Endodermal cell (in vitro differentiated cells): ENCODE results near the gene FBXO46. TPM values are rescaled to one million over a fixed set of nuclear protein-coding genes. Genes with fewer than 3 reads are reported as not detected.
A peak's percentile ranks its signal among the peaks of the same experiment; 100 is the strongest.
"Not testable (repeated sequence)": the region's sequence is repeated elsewhere in the genome, so short reads cannot be mapped to it uniquely, and the experiment has no call there.

Source experiments
- DNase-seq: peaks from one replicate; pipeline ENCODE4 v3.0.0-alpha.2; 2017
- H3K27ac ChIP-seq: 2 replicates; pipeline ENCODE4 v1.5.1; 2013; ENCODE audit warnings: mild to moderate bottlenecking, low read depth, low read length, moderate library complexity
- H3K27me3 ChIP-seq: 2 replicates; pipeline ENCODE4 v1.6.1; 2013; ENCODE audit warnings: mild to moderate bottlenecking, low read length, moderate library complexity; ENCODE audit not compliant: insufficient read depth, control insufficient read depth, poor library complexity, severe bottlenecking
- H3K36me3 ChIP-seq: 2 replicates; pipeline ENCODE4 v1.7.0; 2013; ENCODE audit warnings: mild to moderate bottlenecking, low read length, moderate library complexity; ENCODE audit not compliant: control insufficient read depth, insufficient read depth
- H3K4me1 ChIP-seq: one replicate; pipeline ENCODE4 v1.7.0; 2013; ENCODE audit warnings: low read length; ENCODE audit not compliant: control insufficient read depth, insufficient read depth
- H3K4me3 ChIP-seq: 2 replicates; pipeline ENCODE4 v1.5.1; 2013; ENCODE audit warnings: mild to moderate bottlenecking, low read length, moderate library complexity
- H3K9ac ChIP-seq: 2 replicates; pipeline ENCODE4 v1.6.1; 2013; ENCODE audit warnings: mild to moderate bottlenecking, low read length, moderate library complexity; ENCODE audit not compliant: poor library complexity, severe bottlenecking; ENCODE audit errors: extremely low read depth
- H3K9me3 ChIP-seq: 2 replicates; pipeline ENCODE4 v1.6.1; 2013; ENCODE audit warnings: mild to moderate bottlenecking, low read length, moderate library complexity; ENCODE audit not compliant: control insufficient read depth
- H3K27ac Mint-ChIP-seq: 2 replicates; pipeline ENCODE4 v1.8.0; 2020; ENCODE audit warnings: mixed read lengths
- H3K27me3 Mint-ChIP-seq: 2 replicates; pipeline ENCODE4 v1.8.0; 2021; ENCODE audit warnings: mild to moderate bottlenecking, mixed read lengths; ENCODE audit not compliant: insufficient read depth
- H3K36me3 Mint-ChIP-seq: 2 replicates; pipeline ENCODE4 v1.8.0; 2020; ENCODE audit warnings: low read depth, mixed read lengths
- H3K4me1 Mint-ChIP-seq: 2 replicates; pipeline ENCODE4 v1.8.0; 2020; ENCODE audit warnings: mixed read lengths
- H3K4me3 Mint-ChIP-seq: 2 replicates; pipeline ENCODE4 v1.8.0; 2020; ENCODE audit warnings: mild to moderate bottlenecking, moderate library complexity, mixed read lengths
- H3K9me3 Mint-ChIP-seq: 2 replicates; pipeline ENCODE4 v1.8.0; 2020; ENCODE audit warnings: mild to moderate bottlenecking, mixed read lengths
- CTCF ChIP-seq: fragments of 200-600 bp; sonication (generic); conservative IDR thresholded peaks from 2 replicates; pipeline ENCODE4 v1.5.0; 2021; ENCODE audit warnings: antibody characterized with exemption, mild to moderate bottlenecking
- WGBS, 2 experiments: methylation state at CpG; one replicate each; pipeline versions ENCODE4 v1.1.5 to v1.1.7; 2013; ENCODE audit warnings: missing lambda C conversion rate in 2 of 2, mixed read lengths in 1 of 2; ENCODE audit not compliant: insufficient coverage in 1 of 2, insufficient read length in 1 of 2; 5-methylcytosine and 5-hydroxymethylcytosine counted together
- total RNA-seq, 2 donors: library from RNA; stranded (reverse); fragmentation: NEBNext Ultra II Directional in 1 of 2; extraction: Animal tissue kit (Norgen Biotek cat#: 25700) in 1 of 2; gene quantifications; 2 replicates in 1 of 2; 3 replicates in 1 of 2; pipeline ENCODE4 v1.2.1, GENCODE V29; 2021

FBXO46 gene
- total RNA-seq, 2 donors from 2014 or later: 36.5 to 42.8 TPM

- TF ChIP-seq CTCF: peak; percentile 14
- peak; percentile 98 for DNase-seq
- Histone ChIP-seq H3K27me3 (no peaks in the 10 kb centered on the region), H3K36me3 (peaks cover 43% of the 10 kb centered on the region), H3K9ac (peak within 1 kb of the TSS; percentile 88), H3K4me3 (peak within 1 kb of the TSS; percentile 95), H3K9me3 (no peaks in the 10 kb centered on the region), H3K27ac (peak within 1 kb of the TSS; percentile 84), H3K4me1 (no peaks in the 10 kb centered on the region)
- Mint-ChIP-seq H3K9me3 (no peaks in the 10 kb centered on the region), H3K4me3 (peak within 1 kb of the TSS; percentile 93), H3K27me3 (no peaks in the 10 kb centered on the region), H3K27ac (peak within 1 kb of the TSS; percentile 99), H3K36me3 (peaks cover 47% of the 10 kb centered on the region), H3K4me1 (no peaks in the 10 kb centered on the region)
- 0 to 1% methylated on average over 24 to 36 of the region's 36 CpGs for WGBS, 2 experiments
These were observed 39.0 kb downstream of the FBXO46 start, which contains the start of gene SNRPD2 for GRCh38 chr19:45691516-45692186. Gene SNRPD2 (minus strand): TSS chr19:45691953. CDS start chr19:45691888, 65 bp downstream.

GRCh38 chr19:45687599-45687998, 43.1 kb downstream of the FBXO46 start:
- no peaks in the 10 kb centered on the region for H3K4me1 Mint-ChIP-seq
- H3K27me3 Mint-ChIP-seq: no peaks in the 10 kb centered on the region
- no peak overlapping the region for H3K4me3 ChIP-seq
- no peak overlapping the region for H3K9ac ChIP-seq
- peaks cover 48% of the 10 kb centered on the region for H3K36me3 ChIP-seq
- H3K27me3 ChIP-seq: no peaks in the 10 kb centered on the region
- H3K36me3 Mint-ChIP-seq: peaks cover 50% of the 10 kb centered on the region
- no peak for DNase-seq
- no peaks in the 10 kb centered on the region for H3K9me3 Mint-ChIP-seq
- no peaks in the 10 kb centered on the region for H3K9me3 ChIP-seq
- no peak overlapping the region for H3K27ac Mint-ChIP-seq
- no peak overlapping the region for H3K4me3 Mint-ChIP-seq
- no peak overlapping the region for H3K27ac ChIP-seq
- WGBS, 2 experiments: 97 to 98% methylated on average over 7 to 9 of the region's 9 CpGs
- H3K4me1 ChIP-seq: no peaks in the 10 kb centered on the region
- TF ChIP-seq CTCF: no peak

- H3K9me3 ChIP-seq, H3K4me3 Mint-ChIP-seq, H3K4me1 Mint-ChIP-seq, H3K9me3 Mint-ChIP-seq, DNase-seq, H3K4me1 ChIP-seq, H3K27ac ChIP-seq, H3K27me3 Mint-ChIP-seq, H3K27ac Mint-ChIP-seq, H3K4me3 ChIP-seq, H3K27me3 ChIP-seq, H3K9ac ChIP-seq: not testable (repeated sequence)
- peaks cover 48% of the 10 kb centered on the region for H3K36me3 ChIP-seq
- WGBS, 2 experiments: 83 to 84% methylated on average over 5 to 11 of the region's 11 CpGs
- peaks cover 48% of the 10 kb centered on the region for H3K36me3 Mint-ChIP-seq
These were observed 45.7 kb downstream of the FBXO46 start for GRCh38 chr19:45685045-45685444.
